Central memory CD4-positive, alpha-beta T cell (primary cell): ENCODE data around the gene ECD.

Experiments
- DNase-seq: peaks from one replicate; pipeline ENCODE4 v3.0.0; 2022

Gene ECD

DNA sequence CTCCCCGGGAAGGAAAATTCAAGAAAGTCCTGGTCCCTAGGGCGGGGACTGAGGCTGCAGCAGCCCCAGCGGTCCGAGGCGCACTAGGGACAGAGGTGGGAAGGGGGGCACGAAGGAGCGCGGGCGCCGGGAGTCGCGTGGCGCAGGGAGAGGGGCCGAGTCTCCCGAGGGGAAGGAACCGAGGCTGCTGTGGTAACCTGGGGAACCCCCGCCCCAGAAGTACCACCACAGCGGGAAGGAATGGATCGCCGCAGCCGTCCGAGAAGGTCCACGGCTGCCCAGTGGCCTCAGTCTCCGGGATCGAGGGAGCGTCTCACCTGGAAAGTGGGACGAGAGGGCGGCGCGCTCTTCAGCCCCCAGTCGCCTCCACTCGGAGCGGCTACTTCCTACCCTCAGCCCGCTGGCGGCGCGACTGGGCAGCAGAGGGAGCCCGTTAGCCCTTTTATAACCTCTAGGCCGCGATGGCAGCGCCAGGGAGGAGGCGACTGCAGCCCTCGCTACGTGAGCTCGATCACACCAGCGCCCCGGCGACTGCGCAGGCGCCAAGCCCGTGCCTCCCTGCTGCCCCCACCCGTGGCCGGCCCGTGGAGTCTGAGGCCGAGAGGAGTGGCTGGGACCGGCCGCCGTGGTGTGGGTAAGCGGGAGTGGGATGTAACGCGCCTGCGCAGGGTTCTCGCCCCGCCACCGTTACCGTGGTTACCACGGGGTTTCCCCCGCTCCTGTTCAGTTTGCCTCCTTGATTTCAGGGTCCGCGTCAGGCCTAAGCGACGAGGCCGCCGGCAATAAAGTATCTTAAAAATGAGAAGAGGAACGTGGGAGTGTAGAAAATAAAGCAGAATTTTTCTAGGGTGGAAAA is 71.1 kb downstream of the ECD start, which contains the start of gene P4HA1:
Gene P4HA1, minus strand, starts transcription at position 418 of the 856 bp plus-strand sequence. CDS start 21,983 bp downstream, outside the sequence.
- DNase-seq = peak; percentile 95

DNA sequence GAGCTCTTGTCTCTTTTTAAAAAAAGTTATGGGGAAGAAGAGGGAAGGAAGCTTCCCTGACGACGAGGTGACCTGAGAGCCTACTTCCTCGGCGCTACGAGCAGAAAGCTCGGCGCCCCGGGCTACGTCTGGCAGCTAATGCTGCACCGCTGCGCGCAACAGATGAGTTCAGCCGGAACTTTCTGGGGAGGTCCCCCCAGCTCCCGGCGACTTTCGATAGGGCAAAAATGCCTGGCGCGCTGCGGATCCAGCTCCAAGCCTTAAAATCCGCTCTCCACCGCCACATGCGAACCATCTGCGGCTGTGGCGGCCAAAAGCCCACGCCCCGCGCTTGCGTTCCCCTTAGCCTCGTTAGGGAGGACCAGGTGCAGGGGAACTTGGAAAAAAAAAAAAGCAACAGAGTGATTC is 71.8 kb downstream of the ECD start:
- peak; percentile 71 for DNase-seq

DNA sequence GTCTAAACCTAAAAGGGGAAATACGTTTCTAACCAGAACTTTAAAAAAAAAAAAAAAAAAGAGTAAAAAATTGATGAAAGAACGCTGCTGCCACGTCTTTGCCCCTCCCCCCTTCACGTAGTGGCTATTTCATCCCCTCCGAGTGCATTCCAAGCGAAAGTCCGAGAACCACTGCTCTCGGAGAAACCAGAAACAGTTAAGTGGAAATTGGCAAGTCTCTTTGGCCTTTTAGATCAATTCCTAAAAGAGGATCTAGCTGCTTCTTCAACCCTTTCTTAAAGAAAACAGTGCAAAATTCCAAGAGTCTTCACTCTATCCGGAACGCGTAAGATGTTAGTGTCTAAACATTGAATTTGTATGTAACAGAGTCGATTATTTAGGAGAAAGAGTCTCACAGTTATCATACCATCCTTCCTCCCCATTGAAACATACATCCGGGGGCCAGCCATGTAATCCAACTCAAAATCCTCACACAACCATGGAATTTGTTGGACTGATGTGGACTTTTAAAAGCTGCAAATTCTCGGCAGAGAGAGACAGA is 72.3 kb downstream of the ECD start:
- DNase-seq = peak; percentile 47

DNA sequence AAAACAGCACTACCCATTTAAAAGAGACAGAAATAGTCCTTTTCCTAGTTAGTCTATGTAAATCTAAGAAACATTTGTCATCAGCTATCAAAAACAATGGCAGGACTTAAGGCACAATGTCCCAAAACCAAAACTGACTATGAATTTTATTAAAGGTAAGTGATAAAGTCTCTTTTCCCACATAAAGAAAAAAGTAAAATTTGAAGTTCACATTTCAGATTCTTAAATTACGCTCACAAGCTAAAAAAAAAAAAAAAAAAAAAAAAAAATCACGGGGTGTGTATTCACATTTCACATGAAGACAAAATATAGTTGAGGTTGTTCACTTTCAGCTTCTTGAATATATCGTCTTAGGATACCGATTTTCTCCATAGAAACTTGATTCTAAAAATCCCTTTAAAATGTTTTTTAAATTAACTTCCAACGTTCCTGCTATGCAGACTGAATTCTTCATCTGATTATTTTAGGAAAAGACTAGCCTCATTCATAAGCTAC is 72.8 kb downstream of the ECD start:
- DNase-seq = no peak

DNA sequence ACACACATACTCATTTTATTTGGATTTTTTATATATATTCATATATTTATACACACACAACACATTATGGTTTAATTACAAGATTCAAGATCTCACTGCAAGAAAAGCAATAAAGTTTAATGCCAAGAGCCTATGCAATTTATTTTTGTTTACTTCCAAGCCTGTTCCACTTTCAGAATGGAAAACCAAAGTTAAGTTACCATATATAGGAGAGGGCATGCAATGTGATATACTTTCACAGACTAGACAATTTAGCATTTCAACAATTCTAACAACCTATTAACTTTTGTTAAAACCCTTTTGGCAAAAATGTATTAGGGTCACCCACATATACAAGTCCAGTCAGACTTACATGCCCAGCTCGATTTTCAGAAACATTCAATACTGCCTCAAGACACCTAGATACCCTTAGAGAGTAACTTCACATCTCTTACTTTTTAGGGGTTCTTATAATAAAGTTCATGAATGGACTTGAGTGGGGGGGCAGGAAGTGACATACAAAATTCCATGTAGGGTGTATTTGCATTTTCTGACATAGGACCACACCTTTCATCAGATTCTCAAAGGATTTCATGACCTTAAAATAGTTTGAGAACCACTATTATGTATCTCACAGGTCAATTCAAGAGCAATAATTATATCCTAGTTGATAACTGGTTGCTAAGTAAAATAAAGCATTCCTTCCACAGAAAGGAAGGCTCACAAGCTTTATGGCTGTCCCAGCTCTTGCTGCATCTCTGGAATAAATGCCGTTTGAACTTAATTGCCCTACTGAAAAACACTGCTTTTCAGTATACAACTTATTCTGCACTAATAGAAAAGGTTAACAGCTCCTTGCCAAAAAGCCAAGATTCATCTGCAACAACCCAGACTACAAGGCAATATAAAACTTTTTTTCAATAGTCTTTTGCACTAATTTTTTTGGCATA is 73.6 kb downstream of the ECD start:
- no peak for DNase-seq

DNA sequence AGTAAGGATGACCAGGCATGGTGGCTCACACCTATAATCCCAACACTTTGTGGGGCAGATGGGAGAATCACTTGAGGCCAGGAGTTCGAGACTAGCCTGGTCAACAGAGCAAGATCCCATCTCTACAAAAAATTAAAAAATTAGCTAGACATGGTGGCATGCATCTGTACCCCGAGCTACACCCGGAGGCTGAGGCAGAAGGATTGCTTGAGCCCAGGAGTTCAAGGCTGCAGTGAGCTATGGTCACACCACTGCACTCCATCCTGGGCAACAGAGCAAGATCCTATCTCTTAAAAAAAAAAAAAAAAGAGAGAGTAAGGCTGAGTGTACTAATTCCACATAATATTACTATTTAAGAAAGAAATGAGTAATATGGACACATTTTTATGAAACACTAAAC is 75.0 kb downstream of the ECD start:
- DNase-seq = no peak

DNA sequence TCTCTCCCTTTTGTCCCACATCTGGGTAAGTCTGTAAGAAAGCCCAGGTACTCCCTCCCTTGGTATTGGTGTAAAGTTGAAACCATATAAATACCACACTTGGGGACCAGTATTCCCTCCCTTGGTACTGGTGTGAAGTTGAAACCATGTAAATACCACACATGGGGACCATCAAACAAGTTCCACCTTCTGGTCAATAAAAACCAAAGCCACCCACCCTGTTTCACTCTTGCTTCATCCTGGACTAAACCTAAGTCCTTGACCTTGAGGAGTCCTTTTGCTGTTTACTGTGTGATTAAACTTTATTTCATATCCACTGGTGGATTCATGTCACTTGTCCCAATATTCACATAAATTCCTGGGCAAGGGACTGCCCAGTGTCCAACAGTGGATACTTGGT is 79.5 kb downstream of the ECD start:
- DNase-seq = no peak

DNA sequence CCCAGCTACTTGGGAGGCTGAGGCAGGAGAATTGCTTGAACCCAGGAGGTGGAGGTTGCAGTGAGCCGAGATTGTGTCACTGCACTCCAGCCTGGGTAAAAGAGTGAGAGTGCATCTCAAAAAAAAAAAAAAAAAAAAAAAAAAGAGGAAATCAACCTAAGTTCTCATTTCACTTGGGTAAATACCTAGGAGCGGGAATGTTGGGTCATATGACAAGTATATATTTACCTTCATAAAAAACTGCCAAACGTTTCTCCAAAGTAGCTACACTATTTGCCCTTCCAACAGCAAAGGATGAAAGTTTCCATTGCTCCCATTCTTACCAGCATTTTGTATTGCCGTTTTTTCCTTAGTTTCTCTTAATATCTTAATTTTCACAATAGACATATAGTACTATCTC is 81.0 kb downstream of the ECD start:
- no peak for DNase-seq

DNA sequence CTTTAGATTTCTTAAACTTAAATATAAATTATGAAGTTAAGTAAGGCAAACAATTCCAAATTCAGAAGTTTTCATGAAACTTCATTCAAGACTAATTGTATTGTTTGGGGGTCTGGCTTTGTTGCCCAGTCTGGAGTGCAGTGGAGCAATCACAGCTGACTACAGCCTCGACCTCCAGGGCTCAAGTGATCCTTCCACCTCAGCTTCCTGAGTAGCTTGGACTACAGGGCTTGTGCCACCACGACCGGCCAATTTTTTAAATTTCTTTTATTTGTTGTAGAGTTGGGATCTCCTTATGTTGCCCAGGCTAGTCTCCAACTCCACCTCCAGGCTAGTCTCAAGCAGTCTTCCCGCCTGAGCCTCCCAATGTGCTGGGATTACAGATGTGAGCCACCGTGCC is 83.6 kb downstream of the ECD start:
- DNase-seq = no peak
